Mesodermal cell (in vitro differentiated cells): ENCODE results near the gene CORO2B.

Experiments used
- H3K27ac ChIP-seq: 2 replicates; pipeline ENCODE4 v1.7.0; 2013; ENCODE audit warnings: mild to moderate bottlenecking, low read depth, low read length, moderate library complexity; ENCODE audit not compliant: severe bottlenecking
- H3K36me3 ChIP-seq: 2 replicates; pipeline ENCODE4 v1.7.1; 2013; ENCODE audit warnings: mild to moderate bottlenecking, low read length, moderate library complexity; ENCODE audit not compliant: control insufficient read depth, insufficient read depth
- H3K4me1 ChIP-seq: one replicate; pipeline ENCODE4 v1.7.1; 2013; ENCODE audit warnings: mild to moderate bottlenecking, low read length; ENCODE audit not compliant: insufficient read depth, control insufficient read depth, poor library complexity, severe bottlenecking
- H3K4me3 ChIP-seq: 2 replicates; pipeline ENCODE4 v1.7.0; 2013; ENCODE audit warnings: low read length, control low read depth, mild to moderate bottlenecking; ENCODE audit not compliant: insufficient read depth, poor library complexity, severe bottlenecking; ENCODE audit errors: extremely low read depth
- H3K9me3 ChIP-seq: 2 replicates; pipeline ENCODE4 v1.7.1; 2013; ENCODE audit warnings: mild to moderate bottlenecking, low read length, moderate library complexity; ENCODE audit not compliant: control insufficient read depth
- WGBS, 2 experiments: methylation state at CpG; one replicate each; pipeline ENCODE4 v1.1.5; 2013; ENCODE audit warnings: missing lambda C conversion rate in 2 of 2; ENCODE audit not compliant: insufficient coverage in 2 of 2; 5-methylcytosine and 5-hydroxymethylcytosine counted together

Gene CORO2B

DNA sequence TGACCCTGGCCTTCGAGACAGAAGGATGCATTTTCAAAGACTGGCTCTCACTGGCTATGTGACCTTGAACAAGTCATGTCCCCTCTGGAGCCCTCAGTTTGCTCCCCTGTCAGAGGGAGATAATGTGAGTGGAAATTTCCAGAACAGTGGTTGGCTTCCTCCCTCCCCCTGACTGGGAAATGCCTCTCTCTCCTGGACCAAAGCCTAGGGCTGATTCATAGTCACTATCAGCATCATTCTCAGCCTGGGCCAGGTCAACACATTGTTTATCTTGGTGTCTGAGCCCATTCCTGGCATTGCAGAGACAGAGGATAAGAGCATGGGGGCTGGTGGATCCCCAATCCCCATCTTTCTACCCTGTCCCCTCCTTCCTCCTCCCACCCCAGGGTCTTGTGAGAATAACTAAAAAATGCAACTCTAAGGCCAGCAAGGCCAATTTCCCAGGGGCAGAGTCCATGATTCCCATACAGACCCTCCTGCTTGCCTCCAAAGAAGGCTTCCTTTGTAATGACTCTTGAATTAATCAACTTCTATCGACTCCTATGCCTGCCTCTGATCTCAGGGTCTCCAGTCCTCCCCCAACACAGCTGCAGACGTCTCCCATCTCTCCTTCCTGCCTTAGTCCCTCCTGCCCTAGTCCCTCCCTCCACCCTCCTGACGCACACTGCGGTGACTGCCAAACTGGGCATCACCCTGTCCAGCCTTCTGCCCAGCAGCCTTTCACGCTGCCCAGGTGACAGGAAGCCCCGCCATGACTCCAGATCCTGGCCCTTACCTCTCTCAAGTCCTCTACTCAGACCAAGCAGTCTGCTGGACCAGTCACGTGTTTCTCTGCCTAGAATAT, 35.4 kb upstream of the CORO2B start:
- Histone ChIP-seq H3K4me1 (peaks cover 14% of the 10 kb centered on the region), H3K36me3 (no peaks in the 10 kb centered on the region), H3K9me3 (peaks cover 5% of the 10 kb centered on the region), H3K27ac (peak overlapping the region; percentile 55), H3K4me3 (no peak overlapping the region)
- 90 to 95% methylated on average over 8 of the region's 8 CpGs for WGBS, 2 experiments

GRCh38 chr15:68546318-68546717, 32.5 kb upstream of the CORO2B start:
- no peak overlapping the region for H3K27ac ChIP-seq
- WGBS, 2 experiments, result no CpG with 5 or more reads among the region's 2 CpGs
- peaks cover 14% of the 10 kb centered on the region for H3K4me1 ChIP-seq
- peaks cover 5% of the 10 kb centered on the region for H3K9me3 ChIP-seq
- no peak overlapping the region for H3K4me3 ChIP-seq
- H3K36me3 ChIP-seq, result no peaks in the 10 kb centered on the region

DNA sequence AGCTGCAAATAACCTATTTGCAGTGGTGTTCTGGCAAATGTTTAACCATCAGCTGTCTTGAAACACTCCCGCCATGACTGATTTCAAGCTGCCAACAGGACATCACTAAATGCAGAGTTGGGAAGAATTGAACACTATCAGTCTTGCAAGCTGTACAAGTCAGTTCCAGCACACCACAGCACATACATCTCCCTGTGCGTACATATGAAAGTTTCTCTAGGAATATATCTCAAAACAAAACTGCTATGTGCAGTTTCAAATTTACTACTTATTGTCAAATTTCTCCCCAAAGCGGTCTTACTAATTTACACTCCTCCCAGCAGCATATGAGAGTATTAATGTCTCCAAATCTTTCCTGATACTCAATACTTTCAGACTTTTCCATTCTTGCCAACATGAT, 30.4 kb upstream of the CORO2B start:
- Histone ChIP-seq H3K9me3 (no peaks in the 10 kb centered on the region), H3K27ac (no peak overlapping the region), H3K4me1 (peaks cover 17% of the 10 kb centered on the region), H3K4me3 (no peak overlapping the region), H3K36me3 (no peaks in the 10 kb centered on the region)
- WGBS, 2 experiments, result 94 to 100% methylated on average over 2 of the region's 3 CpGs

- 55 to 80% methylated on average over 4 to 7 of the region's 9 CpGs for WGBS, 2 experiments
- H3K9me3 ChIP-seq, result no peaks in the 10 kb centered on the region
- H3K27ac ChIP-seq, result no peak overlapping the region
- no peaks in the 10 kb centered on the region for H3K36me3 ChIP-seq
- H3K4me3 ChIP-seq, result no peak overlapping the region
- H3K4me1 ChIP-seq, result peaks cover 7% of the 10 kb centered on the region
Observed at GRCh38 chr15:68550004-68550403, 28.8 kb upstream of the CORO2B start.

GRCh38 chr15:68550498-68551295, 28.1 kb upstream of the CORO2B start:
- H3K36me3 ChIP-seq, result no peaks in the 10 kb centered on the region
- H3K9me3 ChIP-seq, result no peaks in the 10 kb centered on the region
- WGBS, 2 experiments, result 17 to 18% methylated on average over 7 to 8 of the region's 20 CpGs
- no peak overlapping the region for H3K4me3 ChIP-seq
- peaks cover 7% of the 10 kb centered on the region for H3K4me1 ChIP-seq
- no peak overlapping the region for H3K27ac ChIP-seq

DNA sequence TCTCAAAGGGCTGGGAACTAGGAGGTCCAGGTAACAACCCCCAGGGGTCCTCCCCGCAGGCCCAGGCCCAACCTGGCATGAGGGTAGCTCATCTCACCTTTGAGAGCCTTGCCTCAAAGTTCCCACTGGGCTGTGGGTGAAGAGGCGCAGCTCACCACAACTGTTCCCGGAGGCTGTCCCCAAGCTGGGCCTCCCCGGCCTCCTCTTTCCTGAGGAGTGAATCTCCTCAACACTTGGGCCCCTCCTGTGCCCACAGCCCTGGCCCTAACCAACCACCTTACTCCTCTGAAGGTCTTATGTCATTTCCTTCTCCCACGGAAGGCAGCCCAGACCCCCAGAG, 27.5 kb upstream of the CORO2B start:
- Histone ChIP-seq H3K4me3 (no peak overlapping the region), H3K36me3 (no peaks in the 10 kb centered on the region), H3K9me3 (no peaks in the 10 kb centered on the region), H3K4me1 (peaks cover 7% of the 10 kb centered on the region), H3K27ac (no peak overlapping the region)
- WGBS, 2 experiments, result 56 to 66% methylated on average over 3 to 4 of the region's 5 CpGs

DNA sequence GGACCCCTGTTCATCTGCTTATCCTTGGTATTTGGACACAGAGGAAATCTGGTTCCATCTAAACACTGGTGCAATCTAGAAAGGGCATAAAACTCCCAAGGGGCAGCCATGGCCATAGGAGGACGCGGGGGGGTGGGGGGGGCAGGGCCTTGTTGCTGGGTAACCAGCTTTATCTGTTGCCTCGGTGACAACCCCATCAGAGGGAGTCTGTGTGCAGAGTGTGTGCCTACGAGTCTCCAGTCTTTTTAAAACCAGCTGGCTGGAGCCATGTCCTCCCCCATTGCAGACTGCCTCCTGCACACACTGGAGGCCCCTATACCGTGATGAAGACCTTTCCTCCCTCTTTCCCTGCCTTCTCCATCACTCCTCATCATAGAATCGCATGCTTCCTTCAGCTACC, 26.4 kb upstream of the CORO2B start:
- Histone ChIP-seq H3K4me1 (peaks cover 7% of the 10 kb centered on the region), H3K36me3 (no peaks in the 10 kb centered on the region), H3K4me3 (no peak overlapping the region), H3K9me3 (no peaks in the 10 kb centered on the region), H3K27ac (no peak overlapping the region)
- 71 to 75% methylated on average over 3 to 6 of the region's 6 CpGs for WGBS, 2 experiments

DNA sequence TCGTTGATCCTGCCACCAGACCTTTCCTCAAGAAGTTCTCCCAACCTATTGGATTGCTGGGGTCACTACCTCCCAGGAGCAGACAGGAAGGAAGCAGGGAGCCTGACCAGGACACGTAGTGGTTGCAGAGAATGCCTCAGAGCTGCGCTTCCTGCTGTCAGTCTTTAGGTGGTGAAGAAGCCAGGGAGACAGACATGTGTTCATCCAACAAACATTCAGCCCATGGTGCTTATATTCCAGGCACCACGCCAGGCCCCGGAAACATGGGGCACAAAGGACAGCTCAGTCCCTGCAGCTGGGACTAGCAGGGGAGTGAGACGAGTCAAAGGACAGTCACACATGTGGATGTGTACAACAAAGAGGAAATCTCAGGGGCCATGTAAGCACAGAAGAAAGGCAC, 26.0 kb upstream of the CORO2B start:
- Histone ChIP-seq H3K36me3 (no peaks in the 10 kb centered on the region), H3K4me1 (peaks cover 7% of the 10 kb centered on the region), H3K9me3 (no peaks in the 10 kb centered on the region), H3K4me3 (no peak overlapping the region), H3K27ac (no peak overlapping the region)
- WGBS, 2 experiments, result 52 to 88% methylated on average over 3 to 4 of the region's 6 CpGs

DNA sequence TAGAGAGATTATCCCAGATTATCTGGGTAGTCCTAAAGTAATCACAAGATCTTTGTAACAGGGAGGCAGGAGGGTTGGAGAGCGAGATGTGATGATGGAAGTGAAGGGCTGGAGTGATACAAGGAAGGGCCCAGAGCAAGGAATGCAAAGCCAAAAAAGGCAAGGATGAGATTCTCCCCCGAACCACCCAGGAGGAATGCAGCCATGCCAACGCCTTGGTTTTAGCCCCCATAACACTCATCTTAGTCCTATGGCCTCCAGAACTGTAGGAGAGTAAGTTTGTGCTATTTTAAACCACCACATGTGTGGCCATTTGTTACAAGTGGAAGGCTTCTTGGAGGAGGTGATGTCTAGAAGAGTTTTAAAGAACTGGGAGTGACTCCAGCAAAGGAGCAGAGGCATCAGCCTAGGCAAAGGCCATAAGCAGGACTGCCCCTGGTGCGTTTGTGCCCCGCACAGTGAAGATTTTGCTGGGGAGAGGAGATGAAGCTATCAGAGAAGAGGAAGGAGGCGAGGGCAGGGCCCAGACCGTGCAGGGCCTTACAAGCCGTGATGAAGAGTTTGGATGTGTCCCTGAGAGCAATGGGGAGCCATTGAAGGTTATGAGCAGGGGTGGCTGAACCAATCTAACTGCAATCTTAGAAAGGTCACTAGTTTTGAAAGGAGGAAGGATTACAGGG, 25.3 kb upstream of the CORO2B start:
- Histone ChIP-seq H3K27ac (no peak overlapping the region), H3K4me3 (no peak overlapping the region), H3K9me3 (no peaks in the 10 kb centered on the region), H3K36me3 (no peaks in the 10 kb centered on the region), H3K4me1 (peaks cover 11% of the 10 kb centered on the region)
- WGBS, 2 experiments, result 58 to 71% methylated on average over 6 to 7 of the region's 8 CpGs

DNA sequence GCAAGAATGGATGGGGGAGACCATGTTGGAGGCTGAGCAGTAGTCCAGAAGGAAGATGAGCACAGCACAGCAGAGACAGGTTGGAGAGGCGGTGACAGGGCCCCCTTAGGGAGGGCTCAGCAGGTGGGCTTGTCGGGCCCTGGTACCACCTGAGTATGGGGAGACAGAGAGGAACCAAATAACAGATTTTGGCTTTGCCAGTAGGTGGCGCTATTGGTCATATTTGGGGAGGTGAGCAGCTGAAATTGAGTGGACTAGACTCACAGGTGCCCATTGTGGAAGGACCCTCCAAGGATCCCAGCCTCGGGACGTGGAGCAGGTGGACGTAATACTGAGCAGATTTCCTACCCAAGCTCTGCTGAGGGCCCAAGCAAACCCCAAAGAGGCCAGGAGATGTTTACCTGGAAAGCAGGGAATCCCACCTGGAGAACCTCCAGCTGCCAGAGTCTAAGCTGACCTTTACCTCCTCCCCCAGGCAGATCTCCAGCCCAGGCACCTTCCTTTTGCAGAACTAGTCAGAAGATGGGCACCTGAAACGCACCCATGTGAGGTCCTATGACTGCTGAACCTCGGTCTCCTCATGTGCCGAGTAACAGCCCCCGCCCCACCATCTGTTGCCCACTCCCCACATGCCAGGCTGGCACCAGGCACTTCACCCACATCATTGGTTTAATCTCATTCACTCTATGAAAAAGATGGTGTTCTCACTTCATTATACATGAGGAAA, 24.6 kb upstream of the CORO2B start:
- H3K4me3 ChIP-seq, result no peak overlapping the region
- no peaks in the 10 kb centered on the region for H3K36me3 ChIP-seq
- no peaks in the 10 kb centered on the region for H3K9me3 ChIP-seq
- peaks cover 18% of the 10 kb centered on the region for H3K4me1 ChIP-seq
- 36 to 46% methylated on average over 8 to 9 of the region's 10 CpGs for WGBS, 2 experiments
- no peak overlapping the region for H3K27ac ChIP-seq
